GM21447 (cell line): Measurements from ENCODE around the gene CPZ.
"Not testable (repeated sequence)": the region's sequence is repeated elsewhere in the genome, so short reads cannot be mapped to it uniquely, and the experiment has no call there.

Experiments
- ATAC-seq: cut with Tn5 transposase; IDR thresholded peaks from one replicate; pipeline ENCODE4 v1.9.1; 2021; ENCODE audit not compliant: unreplicated experiment

Gene CPZ

DNA sequence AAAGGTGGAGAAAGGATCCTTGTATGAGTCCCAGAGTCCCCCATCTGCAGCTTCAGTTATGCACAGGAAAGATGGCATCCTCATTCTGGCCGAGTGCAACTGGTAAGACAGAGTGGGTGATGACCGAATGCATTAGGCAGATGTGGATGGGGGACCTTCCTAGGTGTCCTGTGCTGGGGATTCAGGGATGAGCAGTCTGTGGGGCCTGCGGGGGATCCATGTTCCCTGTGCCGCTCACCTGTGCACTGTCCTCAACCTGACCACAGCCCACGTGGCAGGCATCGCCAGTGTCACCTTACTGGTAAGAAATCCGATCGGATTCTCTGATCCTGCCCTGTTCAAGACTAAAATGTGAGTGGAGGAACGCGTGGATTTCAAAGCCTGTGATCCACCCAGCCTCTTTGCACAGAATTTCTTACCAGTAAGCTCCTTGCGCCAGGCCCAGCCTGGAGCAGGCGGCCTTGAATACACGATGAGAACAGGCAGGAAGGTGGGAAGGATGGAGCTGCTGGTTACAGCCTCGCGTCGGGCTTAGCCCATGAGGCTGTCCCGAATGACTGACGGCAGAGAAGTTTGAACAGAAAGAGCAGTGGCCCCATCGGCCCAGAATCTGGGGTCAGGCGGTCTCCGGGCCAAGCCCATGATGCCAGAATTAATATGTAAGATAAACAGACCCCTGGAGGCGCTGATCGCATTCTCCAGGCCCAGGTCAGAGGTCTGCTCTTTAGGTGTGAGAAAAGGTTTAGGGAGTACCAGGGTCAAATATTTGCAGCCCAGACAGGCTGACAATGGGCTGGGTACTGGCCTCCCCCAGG lies 56.5 kb downstream of the CPZ start:
- no peak for ATAC-seq

DNA sequence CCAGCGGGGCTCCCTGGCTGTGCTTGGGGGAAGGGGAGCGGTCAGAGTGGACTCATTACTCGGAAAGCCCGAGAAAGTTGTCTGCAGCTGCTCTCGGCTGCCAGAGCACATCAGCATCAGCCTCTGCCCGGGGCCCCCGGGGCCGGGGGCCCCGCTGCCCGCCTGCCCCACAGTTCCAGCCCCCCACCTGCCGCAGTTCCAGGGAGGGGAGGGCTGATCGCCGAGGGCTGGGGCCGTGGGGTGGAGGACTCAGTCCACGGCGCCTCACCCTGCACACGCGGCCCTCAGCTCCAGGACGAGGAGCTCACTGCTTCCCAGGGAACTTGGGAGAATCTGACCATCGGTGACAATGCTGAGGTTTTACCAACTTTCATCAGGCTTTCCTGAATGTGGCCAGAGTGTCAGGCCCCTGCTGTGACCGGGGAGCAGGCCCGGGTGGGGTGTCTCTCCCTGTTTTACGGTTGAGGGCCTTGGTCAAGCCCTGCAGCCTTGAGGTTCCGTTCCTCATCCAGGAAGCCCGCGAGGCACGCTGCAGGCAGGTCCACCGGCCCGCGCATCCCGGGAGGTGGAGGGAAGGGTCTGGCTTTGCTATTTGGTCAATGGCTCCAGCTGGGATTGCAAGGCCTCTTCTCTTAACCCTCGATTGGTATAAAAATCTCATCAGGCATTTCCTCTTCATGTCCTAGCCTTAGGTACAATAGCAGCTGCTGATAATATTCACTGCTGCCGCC lies 57.2 kb downstream of the CPZ start:
- no peak for ATAC-seq

DNA sequence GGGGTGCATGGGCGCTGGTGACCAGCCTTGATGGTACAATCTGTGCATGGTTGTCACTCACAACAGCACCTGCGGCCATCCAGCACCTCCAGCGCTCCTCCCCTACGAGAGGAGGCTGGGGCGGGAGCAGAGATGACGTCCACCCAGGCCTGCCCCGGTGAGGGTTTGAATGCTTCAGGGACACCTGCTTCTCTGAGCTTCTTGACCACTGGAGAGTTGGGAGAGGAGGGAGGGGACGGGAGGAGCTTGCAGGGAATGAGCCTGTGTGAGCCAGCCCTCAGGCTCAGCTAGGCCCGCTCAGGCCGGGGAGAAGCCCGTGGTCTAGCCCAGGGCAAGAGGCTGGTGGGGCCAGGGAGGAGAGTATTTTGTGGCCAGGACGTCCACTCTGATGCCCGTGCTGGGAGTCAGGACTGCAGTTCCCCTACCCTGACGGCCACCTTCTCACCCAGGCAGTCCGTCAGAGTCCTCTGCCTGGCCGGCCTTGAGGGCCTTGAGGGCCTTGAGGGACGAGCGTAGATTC lies 59.2 kb downstream of the CPZ start:
- no peak for ATAC-seq

DNA sequence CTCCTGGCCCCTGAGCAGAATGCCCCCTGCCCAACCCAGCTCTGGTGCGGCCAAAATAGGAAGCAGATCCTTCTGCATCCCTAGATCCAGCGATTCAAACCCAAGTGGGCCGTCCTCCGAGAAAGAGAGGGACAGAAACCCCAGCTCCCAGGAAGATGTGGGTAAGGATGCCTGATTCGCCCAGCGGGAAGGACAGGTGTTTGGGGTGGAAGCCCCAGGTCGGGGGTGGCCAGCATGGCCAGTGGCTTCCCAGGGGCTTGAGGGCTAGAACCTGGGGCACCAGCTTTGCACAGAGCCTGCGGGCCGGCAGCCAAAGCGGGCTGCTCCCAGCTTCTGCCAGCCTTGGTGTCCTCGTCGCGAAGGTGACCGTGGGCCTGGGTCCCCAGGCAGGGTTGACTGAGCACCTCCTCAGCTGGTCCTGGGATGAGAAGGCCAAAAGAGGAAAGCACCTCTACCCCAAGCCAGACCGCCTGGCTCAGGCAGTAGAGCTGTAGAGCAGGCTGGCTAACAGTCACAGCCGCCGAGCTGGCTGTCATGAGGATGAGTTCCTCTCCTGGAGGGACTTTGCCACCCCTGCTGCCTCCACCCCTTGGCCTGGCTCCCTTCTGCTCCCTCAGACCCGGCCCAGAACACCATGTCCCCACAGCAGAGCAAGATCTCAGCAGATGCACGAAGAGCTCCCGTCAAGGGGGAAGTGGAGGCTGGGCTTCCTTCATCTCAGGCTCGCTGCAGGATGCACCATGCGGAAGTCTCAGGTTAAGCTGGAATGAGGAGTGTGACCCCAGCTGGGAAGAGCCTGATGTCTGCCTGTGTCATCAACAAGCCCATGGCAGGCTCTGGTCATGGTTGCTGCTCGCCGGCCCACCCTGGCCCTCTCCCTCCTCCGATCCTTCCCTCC lies 59.9 kb downstream of the CPZ start:
- ATAC-seq, result no peak

DNA sequence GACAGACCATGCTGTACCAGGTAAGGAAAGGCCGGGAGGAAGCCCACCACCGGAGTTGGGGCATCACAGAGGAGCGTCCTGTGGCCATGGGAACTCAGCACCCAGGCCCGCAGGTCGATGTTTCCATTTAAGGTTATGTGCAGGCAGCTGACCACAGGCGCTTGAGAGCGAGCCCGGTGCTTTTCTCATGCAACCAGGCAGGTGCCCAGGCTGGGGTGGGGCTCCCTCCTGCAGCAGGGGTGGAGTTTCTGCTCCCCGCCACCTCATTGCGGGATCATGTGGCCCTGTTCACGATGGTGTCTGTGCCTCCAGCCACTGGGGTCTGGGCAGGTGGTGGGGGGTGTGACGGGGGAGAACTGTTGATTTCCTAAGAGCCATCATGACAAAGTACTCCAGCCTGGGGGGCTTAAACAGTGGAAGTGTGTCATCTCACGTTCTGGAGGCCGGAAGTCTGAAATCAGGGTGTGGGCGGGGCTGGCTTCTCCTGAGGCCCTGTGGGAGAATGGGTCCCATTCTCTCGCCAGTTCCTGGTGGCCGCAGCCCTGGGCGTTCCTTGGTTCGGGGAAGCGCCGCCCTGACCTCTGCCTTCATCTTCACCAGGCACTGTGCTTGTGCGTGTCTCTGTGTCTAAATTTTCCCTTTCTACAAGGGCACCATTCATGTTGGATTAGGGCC lies 60.9 kb downstream of the CPZ start:
- no peak for ATAC-seq

DNA sequence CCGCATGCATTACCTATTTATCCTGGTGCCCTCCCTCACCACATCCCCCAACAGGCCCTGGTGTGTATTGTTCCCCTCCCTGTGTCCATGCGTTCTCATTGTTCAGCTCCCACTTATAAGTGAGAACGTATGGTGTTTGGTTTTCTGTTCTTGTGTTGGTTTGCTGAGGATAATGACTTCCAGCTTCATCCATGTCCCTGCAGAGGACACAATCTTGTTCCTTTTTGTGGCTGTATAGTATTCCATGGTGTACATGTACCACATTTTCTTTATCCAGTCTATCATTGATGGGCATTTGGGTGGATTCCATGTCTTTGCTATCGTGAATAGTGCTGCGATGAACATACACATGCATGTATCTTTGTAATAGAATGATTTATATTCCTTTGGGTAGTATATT lies 61.6 kb downstream of the CPZ start:
- not testable (repeated sequence) for ATAC-seq

DNA sequence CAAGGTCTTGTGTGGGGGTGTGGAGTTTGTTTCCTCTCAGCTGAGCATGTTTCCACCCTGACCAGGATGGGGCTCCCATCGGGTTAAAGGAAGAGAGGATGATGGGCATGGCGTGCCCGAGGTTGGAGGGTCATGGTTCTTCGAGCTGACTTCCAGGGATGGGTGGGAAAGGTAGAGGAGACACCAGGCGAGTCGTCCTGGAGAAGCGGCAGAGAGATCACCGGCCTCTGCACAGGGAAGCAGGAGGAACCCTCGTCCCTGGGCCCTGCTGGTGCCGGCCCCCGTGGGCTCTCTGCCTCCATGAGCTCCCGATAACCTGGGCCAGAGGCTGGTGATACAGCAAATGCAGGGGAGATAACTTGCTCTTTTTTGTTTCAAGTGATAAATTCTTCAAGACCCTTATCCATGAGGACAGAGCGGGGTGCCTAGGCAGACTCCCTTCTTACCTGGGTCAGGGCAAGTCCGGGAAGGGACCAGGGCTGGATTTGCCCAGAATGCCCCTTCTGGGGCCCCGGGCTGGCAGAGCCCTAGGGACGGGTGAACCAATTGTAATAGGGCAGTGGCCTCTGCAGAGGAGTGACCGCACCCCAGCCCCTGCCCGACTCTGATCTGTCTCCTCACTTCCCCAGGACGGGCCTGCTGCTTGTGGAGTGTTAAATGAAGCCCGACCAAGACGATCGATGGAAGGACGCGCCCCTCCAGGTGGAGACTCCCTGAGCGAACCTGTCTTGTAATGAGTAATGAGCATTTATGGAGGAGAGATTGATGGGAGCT lies 63.0 kb downstream of the CPZ start:
- no peak for ATAC-seq

DNA sequence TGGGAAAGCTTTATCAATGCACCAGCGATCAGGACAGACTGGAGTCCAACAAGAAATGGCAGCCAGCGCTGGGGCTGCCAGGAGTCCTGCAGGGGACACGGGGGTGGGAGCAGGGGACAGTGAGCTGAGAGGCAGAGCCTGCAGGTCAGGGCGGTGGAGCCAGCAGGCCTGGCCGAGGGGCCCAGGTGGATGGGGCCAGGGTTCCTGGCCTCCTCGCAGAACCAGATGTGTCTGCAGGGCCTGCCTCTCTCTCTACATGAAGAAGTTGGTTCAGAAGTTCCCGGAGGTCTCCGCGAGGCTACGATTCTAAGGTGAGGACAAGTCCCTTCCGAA lies 63.6 kb downstream of the CPZ start:
- ATAC-seq, result no peak

DNA sequence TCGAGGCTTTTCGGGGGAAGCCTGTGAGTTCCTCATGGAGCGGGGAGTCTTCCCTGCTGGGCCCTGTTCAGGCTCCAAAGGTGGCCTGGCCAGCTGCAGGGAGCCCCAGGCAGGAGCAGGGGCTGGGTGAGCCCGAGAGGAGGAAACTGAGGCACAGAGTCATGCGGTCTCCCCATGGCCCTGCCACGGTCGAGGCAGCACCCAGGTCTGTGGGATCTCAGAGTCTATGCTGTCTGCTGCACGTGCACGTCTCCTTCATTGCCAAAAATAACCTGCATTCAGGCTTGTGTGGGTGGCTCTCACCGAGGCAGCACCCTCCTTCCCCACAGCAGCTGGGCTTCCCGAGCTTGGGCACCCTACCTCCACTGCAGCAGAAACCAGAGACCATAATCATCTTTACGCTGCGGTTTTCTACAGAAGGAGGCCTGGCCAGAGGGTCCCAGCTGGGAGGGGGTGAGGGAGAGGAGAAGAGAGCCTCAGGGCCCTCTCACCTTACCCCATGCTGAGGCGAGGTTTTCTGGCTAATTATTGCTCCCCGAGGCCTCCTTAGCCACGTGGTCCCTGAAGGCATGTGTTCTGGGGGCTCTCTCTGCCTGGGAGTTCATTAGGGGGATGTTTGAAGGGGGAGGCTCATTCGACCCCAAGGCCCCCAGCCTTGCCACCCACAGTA lies 64.3 kb downstream of the CPZ start:
- ATAC-seq, result no peak

DNA sequence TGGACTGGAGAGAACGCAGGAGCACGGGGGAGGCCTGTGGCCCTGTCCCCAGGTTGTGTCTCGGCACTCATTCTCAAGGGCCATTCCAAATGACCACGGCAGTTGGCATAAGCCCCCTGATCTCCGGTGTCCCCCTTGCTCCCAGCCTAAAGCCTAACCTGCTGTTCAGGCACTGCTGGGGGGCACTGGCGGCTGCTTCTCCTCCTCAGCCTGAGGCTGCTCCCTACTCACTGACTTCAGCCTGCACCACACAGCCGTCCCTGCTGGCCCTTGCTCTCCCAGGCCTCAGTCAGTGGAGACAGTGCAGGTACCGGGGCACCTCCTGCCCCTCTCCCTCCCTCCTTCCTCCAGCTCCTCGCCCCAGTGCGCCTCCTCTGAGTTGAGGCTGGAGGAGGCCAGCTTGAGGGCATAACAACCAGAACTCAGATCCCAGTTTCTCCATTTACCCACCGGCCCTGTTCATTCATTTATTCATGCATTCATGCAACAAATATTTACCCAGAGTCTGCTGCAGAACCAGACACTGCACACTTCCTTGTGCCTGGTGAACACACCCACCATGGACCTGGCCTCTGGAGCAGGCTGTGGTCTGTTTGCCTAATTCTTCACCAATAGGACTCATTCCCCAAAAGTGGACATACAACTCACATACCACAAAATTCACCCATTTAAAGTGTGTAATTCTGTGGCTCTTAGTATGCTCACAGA lies 65.0 kb downstream of the CPZ start:
- ATAC-seq, result no peak

DNA sequence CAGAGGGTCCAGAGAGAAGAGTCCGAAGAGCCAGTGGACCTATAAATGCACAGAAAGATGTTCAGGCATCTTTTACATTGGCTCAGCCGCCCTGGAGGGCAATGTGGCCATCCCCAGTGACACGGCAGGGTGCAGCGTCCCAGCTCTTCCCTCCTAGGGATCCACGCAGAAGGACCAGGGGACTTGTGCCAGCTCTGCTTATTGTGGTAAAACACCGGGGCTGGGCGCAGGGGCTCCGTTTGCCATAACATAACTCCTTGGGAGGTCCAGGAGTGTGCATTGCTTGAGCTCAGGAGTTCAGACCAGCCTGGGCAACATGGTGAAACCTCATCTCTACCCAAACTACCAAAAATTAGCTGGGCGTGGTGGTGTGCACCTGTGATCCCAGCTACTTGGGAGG lies 70.2 kb downstream of the CPZ start:
- ATAC-seq, result no peak

DNA sequence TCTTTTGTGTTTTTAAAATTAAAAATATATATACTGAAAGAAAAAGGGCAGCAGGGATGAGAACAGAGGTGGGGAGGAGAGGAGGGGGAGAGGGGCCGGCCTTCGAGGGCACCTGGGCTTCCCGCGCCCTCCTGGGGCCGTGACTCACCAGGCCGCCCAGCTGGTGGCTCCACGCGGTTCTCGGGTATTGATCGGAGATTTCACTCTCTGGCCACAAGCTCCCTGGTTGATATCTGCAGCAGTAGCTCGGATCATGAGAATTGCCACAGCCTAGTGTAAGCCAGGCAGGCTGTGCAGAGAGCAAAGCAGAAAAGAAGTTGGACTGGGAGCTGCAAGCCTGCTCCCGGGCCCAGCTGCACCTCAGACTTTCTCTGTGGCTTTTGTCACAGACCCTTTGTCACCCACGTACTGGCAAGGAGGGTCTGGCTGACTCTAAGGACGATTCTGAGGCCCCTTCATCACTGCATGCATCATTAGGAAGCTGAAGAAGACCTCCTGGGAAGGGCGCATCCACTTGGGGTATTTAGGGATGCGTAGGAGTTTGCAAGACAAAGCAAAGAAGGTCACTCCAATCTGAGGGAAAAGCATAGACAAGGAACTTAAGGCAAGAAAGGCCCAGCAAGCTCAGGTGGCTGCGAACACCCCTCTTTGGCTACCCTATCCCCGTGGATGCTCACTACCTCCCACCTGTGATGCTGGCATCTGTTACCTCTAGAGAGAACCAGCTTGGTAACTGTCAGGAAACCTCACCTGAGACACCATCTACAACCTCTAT lies 71.7 kb downstream of the CPZ start:
- no peak for ATAC-seq

DNA sequence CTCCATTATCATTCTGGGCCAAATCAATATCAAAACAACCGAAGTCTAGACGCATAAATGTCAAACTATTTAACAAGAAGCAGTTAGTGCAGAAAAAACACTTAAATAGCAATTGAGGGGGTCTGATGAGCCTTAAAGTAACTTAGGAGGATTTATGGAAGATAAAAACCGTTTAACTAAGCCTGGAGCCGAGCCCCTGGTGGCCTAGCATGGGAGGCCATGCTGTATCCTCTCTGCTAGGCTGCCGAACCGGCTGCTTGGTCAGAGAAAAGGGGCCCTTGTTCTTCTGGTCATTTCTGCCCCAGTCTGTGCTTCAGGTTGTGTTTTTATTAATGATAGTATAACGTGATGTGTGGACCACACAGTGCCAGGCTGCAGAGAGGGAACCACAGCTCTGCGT lies 72.4 kb downstream of the CPZ start:
- ATAC-seq, result no peak

DNA sequence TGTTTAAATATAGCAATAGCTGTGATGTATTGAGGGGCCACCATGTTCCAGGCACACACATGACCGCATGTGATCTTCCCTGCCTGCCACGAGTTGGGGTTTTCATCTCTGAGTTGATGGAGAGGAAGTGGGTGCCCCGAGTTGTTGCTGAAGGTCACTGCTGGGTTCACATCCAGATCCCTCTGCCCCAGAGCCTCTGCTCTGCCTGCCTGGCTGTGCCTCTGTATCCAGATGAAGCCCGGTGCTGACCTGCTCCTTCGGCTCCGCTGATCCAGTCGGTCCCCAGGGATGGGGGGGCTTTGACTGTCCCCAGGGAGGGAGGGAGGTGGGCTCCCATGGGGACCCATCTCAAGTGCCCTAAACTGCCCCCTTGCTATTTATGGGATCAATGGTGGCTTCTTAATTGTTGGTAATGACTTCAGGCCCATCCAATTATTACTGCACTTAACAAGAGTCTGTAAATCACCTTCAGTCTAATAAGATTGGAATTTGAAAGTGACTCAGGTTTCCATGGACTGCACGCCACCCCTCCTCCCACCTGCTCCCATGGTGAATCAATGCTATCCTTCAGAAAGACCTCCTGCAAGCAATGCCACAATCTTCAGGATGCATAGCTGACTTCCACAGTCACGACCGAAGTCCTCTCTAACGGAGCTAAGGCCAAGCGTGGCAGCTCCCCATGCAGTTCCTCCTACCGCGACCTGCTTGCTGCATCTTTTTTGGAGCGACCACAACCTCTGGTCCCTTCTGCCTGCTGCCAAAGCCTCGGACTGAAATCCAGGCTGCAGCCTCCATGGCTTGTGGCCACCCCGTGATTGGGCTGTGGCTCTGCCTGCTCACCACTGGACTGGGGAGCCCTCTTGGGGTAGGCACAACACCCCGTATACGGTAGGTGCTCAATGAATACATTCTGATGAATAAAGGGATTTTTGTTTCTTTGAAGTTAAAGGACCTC lies 73.1 kb downstream of the CPZ start:
- ATAC-seq, result no peak

DNA sequence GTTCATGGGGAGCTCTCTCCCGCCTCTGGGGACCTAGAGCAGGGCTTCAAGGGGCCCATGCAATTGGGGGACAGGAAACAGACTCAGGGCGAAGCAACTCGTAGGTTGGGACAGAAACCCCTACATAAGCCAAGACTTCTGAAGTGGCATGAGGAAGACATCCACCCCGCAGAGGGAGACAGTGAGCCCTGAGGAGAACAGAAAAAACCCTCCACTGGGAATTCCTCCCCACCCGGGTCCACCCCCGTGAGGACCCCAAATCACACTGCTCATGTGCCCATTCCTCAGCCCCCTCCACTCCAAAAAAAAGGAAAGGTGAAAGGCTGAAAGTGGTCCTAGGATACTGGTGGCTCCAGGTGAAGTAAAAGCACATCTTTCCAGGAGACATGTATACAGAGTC lies 74.0 kb downstream of the CPZ start:
- ATAC-seq, result no peak
